Measurements from ENCODE around the gene ACP3. TPM values are rescaled to one million over a fixed set of nuclear protein-coding genes. Genes with fewer than 3 reads are reported as not detected.

The ACP3 gene
- total and polyA plus RNA-seq, 2 of the 13 experiments (the other 11 are each of a cell fraction or from before 2014, with no cell fraction given) = not detected

GRCh38 chr3:132347811-132348210, 30.6 kb downstream of the ACP3 start:
- no peak for TF ChIP-seq ZNF720 (CRISPR knock-in tag; IDR thresholded peaks at IDR 0.05)
- TF ChIP-seq LBX2 (CRISPR knock-in tag; IDR thresholded peaks at IDR 0.05; ENCODE audit: borderline replicate concordance) = no peak
- no peak for TF ChIP-seq SNAPC2 (CRISPR knock-in tag; IDR thresholded peaks at IDR 0.05)
- TF ChIP-seq ZBTB40 (IDR thresholded peaks at IDR 0.05) = 0 out of 2 replicates have a peak, but pooled peaks have one; percentile 25
- peak; percentile 68 for TF ChIP-seq ZBTB40 (CRISPR knock-in tag; IDR thresholded peaks at IDR 0.05)
- no peaks in the 10 kb centered on the region for H3K4me1 ChIP-seq (ENCODE audit: insufficient read depth, low read length)
- no peaks in the 10 kb centered on the region for H3K9me3 ChIP-seq (ENCODE audit: low read length)
- H3K27ac ChIP-seq (ENCODE audit: extremely low read length, insufficient read depth, low read length) = no peak overlapping the region
- H3K4me3 ChIP-seq (replicated peaks in 1 of 3; ENCODE audit: insufficient read depth in 1 of 3, low read depth in 2 of 3, low read length in 3 of 3) = no peak overlapping the region
- no peaks in the 10 kb centered on the region for H3K36me3 ChIP-seq (replicated peaks in 1 of 2; ENCODE audit: control insufficient read depth in 1 of 2, insufficient read depth in 2 of 2, low read length in 2 of 2)
- POLR2A ChIA-PET = no interaction called here
- H3K79me2 ChIP-seq (ENCODE audit: insufficient read depth, low read length) = no peaks in the 10 kb centered on the region
- intact Hi-C loops (cut with micrococcal nuclease; ENCODE audit: unreplicated experiment) (no loop called here), in situ Hi-C loops (cut with HindIII; ENCODE audit: extremely low pct_ligation_motif_present, low pct_unique_long_range_greater_than_20kb) (loop anchor here (5.0 kb wide), 1 partner anchor 91 kb away; no protein-coding TSS in a partner anchor)
- H3K9ac ChIP-seq (ENCODE audit: insufficient read depth, low read depth, low read length) = no peak overlapping the region
- BruUV-seq (replicated peaks) = no TSS peak
- CTCF ChIA-PET (ENCODE audit: low intra/inter-chr PET ratio, low total read pairs) = no interaction called here
- 5% methylated on average over 1 of the region's 1 CpG for WGBS (ENCODE audit: low lambda C conversion rate)
- ATAC-seq (no peak), DNase-seq (ENCODE audit: low spot score) (no peak), FAIRE-seq (no peak)
- H4K20me1 ChIP-seq (ENCODE audit: insufficient read depth, low read length) = no peaks in the 10 kb centered on the region
- no peaks in the 10 kb centered on the region for H3K27me3 ChIP-seq (ENCODE audit: control insufficient read depth in 1 of 2, insufficient read depth in 2 of 2, low read length in 2 of 2)
- H2AFZ ChIP-seq (ENCODE audit: low read length) = no peak overlapping the region
- no peak overlapping the region for H3K4me2 ChIP-seq (ENCODE audit: low read depth, low read length)

Measured in HepG2 (cell line).